ENCODE results near the gene NOP58. TPM values are rescaled to one million over a fixed set of nuclear protein-coding genes. Genes with fewer than 3 reads are reported as not detected.

Gene NOP58
- total and polyA plus RNA-seq, 10 of the 15 experiments (the other 5 are each of a cell fraction or from before 2014, with no cell fraction given), result 131 to 327 (median 217) TPM

DNA sequence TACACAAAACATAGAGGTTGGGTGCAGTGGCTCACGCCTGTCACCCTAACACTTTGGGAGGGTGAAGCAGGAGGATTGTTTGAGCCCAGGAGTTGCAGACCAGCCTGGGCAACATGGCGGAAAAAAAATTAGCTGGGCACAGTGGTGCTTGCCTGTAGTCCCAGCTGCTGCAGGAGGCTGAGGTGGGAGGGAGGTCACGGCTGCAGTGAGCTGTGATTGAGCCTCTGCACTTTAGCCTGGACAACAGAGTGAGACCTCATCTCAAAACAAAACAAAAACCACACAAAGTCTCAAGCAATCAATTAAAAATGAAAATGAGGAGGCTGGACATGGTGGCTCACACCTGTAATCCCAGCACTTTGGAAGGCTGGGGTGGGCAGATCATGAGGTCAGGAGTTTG, 4.9 kb downstream of the NOP58 start (continued):
- TF ChIP-seq, protein P1, sequence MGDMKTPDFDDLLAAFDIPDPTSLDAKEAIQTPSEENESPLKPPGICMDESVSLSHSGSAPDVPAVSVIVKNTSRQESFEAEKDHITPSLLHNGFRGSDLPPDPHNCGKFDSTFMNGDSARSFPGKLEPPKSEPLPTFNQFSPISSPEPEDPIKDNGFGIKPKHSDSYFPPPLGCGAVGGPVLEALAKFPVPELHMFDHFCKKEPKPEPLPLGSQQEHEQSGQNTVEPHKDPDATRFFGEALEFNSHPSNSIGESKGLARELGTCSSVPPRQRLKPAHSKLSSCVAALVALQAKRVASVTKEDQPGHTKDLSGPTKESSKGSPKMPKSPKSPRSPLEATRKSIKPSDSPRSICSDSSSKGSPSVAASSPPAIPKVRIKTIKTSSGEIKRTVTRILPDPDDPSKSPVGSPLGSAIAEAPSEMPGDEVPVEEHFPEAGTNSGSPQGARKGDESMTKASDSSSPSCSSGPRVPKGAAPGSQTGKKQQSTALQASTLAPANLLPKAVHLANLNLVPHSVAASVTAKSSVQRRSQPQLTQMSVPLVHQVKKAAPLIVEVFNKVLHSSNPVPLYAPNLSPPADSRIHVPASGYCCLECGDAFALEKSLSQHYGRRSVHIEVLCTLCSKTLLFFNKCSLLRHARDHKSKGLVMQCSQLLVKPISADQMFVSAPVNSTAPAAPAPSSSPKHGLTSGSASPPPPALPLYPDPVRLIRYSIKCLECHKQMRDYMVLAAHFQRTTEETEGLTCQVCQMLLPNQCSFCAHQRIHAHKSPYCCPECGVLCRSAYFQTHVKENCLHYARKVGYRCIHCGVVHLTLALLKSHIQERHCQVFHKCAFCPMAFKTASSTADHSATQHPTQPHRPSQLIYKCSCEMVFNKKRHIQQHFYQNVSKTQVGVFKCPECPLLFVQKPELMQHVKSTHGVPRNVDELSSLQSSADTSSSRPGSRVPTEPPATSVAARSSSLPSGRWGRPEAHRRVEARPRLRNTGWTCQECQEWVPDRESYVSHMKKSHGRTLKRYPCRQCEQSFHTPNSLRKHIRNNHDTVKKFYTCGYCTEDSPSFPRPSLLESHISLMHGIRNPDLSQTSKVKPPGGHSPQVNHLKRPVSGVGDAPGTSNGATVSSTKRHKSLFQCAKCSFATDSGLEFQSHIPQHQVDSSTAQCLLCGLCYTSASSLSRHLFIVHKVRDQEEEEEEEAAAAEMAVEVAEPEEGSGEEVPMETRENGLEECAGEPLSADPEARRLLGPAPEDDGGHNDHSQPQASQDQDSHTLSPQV (IDR thresholded peaks at IDR 0.05), result no peak
- no peak for TF ChIP-seq HDAC2 (IDR thresholded peaks at IDR 0.05)
- TF ChIP-seq MEF2A (IDR thresholded peaks at IDR 0.05; ENCODE audit: insufficient read depth, low read depth, low read length), result no peak
- TF ChIP-seq BCLAF1 (IDR thresholded peaks at IDR 0.05), result no peak
- no peak for TF ChIP-seq ZNF384 (IDR thresholded peaks at IDR 0.05; ENCODE audit: borderline replicate concordance, low read depth, low read length)
- no peak for TF ChIP-seq SRF (IDR thresholded peaks at IDR 0.05; ENCODE audit: low read depth in 2 of 2, low read length in 2 of 2)
- peak; percentile 53; the same call in 1 of the 2 replicates for TF ChIP-seq DPF2 (IDR thresholded peaks at IDR 0.05)
- no peak for TF ChIP-seq IRF4 (IDR thresholded peaks at IDR 0.05; ENCODE audit: low read depth, low read length)
- TF ChIP-seq ZBTB4 (CRISPR knock-in tag; IDR thresholded peaks at IDR 0.05), result no peak
- TF ChIP-seq POLR2A (IDR thresholded peaks at IDR 0.05; ENCODE audit: low read depth, low read length), result 0 out of 2 replicates have a peak, but pooled peaks have one; percentile 17
- no peak for TF ChIP-seq ATF3 (IDR thresholded peaks at IDR 0.05; ENCODE audit: borderline replicate concordance, extremely low read depth, low read depth, low read length)
- TF ChIP-seq SIX5 (IDR thresholded peaks at IDR 0.05; ENCODE audit: low read depth, low read length, severe bottlenecking), result no peak
- TF ChIP-seq, protein P2, sequence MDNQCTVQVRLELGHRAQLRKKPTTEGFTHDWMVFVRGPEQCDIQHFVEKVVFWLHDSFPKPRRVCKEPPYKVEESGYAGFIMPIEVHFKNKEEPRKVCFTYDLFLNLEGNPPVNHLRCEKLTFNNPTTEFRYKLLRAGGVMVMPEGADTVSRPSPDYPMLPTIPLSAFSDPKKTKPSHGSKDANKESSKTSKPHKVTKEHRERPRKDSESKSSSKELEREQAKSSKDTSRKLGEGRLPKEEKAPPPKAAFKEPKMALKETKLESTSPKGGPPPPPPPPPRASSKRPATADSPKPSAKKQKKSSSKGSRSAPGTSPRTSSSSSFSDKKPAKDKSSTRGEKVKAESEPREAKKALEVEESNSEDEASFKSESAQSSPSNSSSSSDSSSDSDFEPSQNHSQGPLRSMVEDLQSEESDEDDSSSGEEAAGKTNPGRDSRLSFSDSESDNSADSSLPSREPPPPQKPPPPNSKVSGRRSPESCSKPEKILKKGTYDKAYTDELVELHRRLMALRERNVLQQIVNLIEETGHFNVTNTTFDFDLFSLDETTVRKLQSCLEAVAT (IDR thresholded peaks at IDR 0.05), result peak; percentile 38; the same call in 1 of the 2 replicates
- TF ChIP-seq PML (IDR thresholded peaks at IDR 0.05; ENCODE audit: low read length), result no peak
- no peak for TF ChIP-seq TCF12 (IDR thresholded peaks at IDR 0.05; ENCODE audit: low read depth, low read length)
- TF ChIP-seq EED (IDR thresholded peaks at IDR 0.05; ENCODE audit: low read depth), result no peak
- no peak for TF ChIP-seq TCF3 (IDR thresholded peaks at IDR 0.05; ENCODE audit: borderline replicate concordance, insufficient read depth, low read depth, low read length)
- no peak for TF ChIP-seq SREBF2 (IDR thresholded peaks at IDR 0.05; ENCODE audit: low read length)
- TF ChIP-seq TCF7 (IDR thresholded peaks at IDR 0.05; ENCODE audit: borderline replicate concordance), result no peak
- 0 out of 2 replicates have a peak, but pooled peaks have one; percentile 37 for TF ChIP-seq HDGF (IDR thresholded peaks at IDR 0.05)

All from GM12878 (cell line).